A549 (cell line): ENCODE results near the gene MVB12B. TPM values are rescaled to one million over a fixed set of nuclear protein-coding genes. Genes with fewer than 3 reads are reported as not detected.
A peak's percentile ranks its signal among the peaks of the same experiment; 100 is the strongest.

Experiments used
- ATAC-seq, 2 experiments: fragments of 200-7000 bp in 1 of 2; fragments of >200 bp in 1 of 2; cut with Nextera tagmentation in 1 of 2; cut with Tn5 transposase in 1 of 2; 3 replicates each; pipeline versions ENCODE4 v1.8.0 to v1.9.1; 2018 to 2020; ENCODE audit warnings: mild to moderate bottlenecking in 1 of 2, moderate library complexity in 1 of 2
- CTCF ChIA-PET: fragments of 300-600 bp; sonication (Branson Sonifier 250); formaldehyde crosslinking; extraction: SDS; loops from one replicate; lab custom pipeline; 2021; ENCODE audit warnings: antibody characterized with exemption, inconsistent platforms; lab: Yijun Ruan, JAX
- POLR2A ChIA-PET: fragments of 350-600 bp; formaldehyde crosslinking; extraction: SDS; loops from one replicate; lab custom pipeline; 2021; ENCODE audit warnings: antibody characterized with exemption, inconsistent platforms; lab: Yijun Ruan, JAX
- DNase-seq, 2 experiments: peaks; one replicate each; pipeline versions ENCODE4 v3.0.0 to v3.0.0-alpha.2; 2011 to 2016; ENCODE audit warnings: low read depth in 1 of 2, low spot score in 1 of 2
- FAIRE-seq: peaks from 2 replicates; lab custom pipeline; 2011; peaks lifted over from hg19 to GRCh38; lab: Jason Lieb, UNC
- H3K27ac ChIP-seq, 2 experiments: fragments of >200 bp; sonication (Bioruptor Twin); formaldehyde crosslinking; 3 replicates each; pipeline ENCODE4 v1.5.1; 2016 to 2017
- H3K4me1 ChIP-seq: fragments of >200 bp; sonication (Bioruptor Twin); formaldehyde crosslinking; 3 replicates; pipeline ENCODE4 v1.6.1; 2016
- H3K4me2 ChIP-seq: fragments of >200 bp; sonication (Bioruptor Twin); formaldehyde crosslinking; 3 replicates; pipeline ENCODE4 v1.6.1; 2016
- H3K4me3 ChIP-seq: fragments of >200 bp; sonication (Bioruptor Twin); formaldehyde crosslinking; 3 replicates; pipeline ENCODE4 v1.5.1; 2016
- H3K9me3 ChIP-seq: fragments of >200 bp; sonication (Bioruptor Twin); formaldehyde crosslinking; 3 replicates; pipeline ENCODE4 v1.6.1; 2016
- ATOH8 ChIP-seq: fragments of 250-450 bp; sonication (Bioruptor Pico); IDR thresholded peaks from 2 replicates; pipeline ENCODE4 v1.5.0; 2020; ENCODE audit warnings: low read depth, mild to moderate bottlenecking, moderate library complexity
- CBX8 ChIP-seq: fragments of 200-600 bp; sonication (generic); IDR thresholded peaks from 2 replicates; pipeline ENCODE4 v1.6.1; 2016
- CHD2 ChIP-seq: fragments of 150-350 bp; IDR thresholded peaks from 2 replicates; pipeline ENCODE4 v1.6.1; 2014; ENCODE audit warnings: low read length; ENCODE audit not compliant: partially characterized antibody
- EP300 ChIP-seq, 2 experiments: fragments of >200 bp; sonication (Bioruptor Twin); formaldehyde crosslinking; IDR thresholded peaks; 2 replicates in 1 of 2; 3 replicates in 1 of 2; pipeline ENCODE4 v1.6.1; 2016 to 2017
- FOSB ChIP-seq: fragments of 250-450 bp; sonication (Bioruptor Pico); IDR thresholded peaks from 2 replicates; pipeline ENCODE4 v1.5.0; 2020; ENCODE audit warnings: mild to moderate bottlenecking, moderate library complexity
- GATA3 ChIP-seq: IDR thresholded peaks from 2 replicates; pipeline ENCODE4 v1.6.1; 2012; ENCODE audit warnings: borderline replicate concordance
- HEYL ChIP-seq: fragments of 250-450 bp; sonication (Bioruptor Pico); IDR thresholded peaks from 2 replicates; pipeline ENCODE4 v1.8.0; 2021; ENCODE audit warnings: mild to moderate bottlenecking, moderate library complexity
- HOXB13 ChIP-seq: fragments of 250-450 bp; sonication (Bioruptor Pico); IDR thresholded peaks from 2 replicates; pipeline ENCODE4 v1.5.0; 2020; ENCODE audit warnings: low read depth, mild to moderate bottlenecking, moderate library complexity
- MAFK ChIP-seq: fragments of 450-650 bp; IDR thresholded peaks from 2 replicates; pipeline ENCODE4 v1.6.1; 2014; ENCODE audit not compliant: partially characterized antibody
- MYC ChIP-seq: IDR thresholded peaks from 2 replicates; pipeline ENCODE4 v1.6.1; 2012; ENCODE audit warnings: mild to moderate bottlenecking, inconsistent platforms, low read length, improper control_type of control experiment, borderline replicate concordance
- NPAS2 ChIP-seq: fragments of 250-450 bp; sonication (Bioruptor Pico); IDR thresholded peaks from 2 replicates; pipeline ENCODE4 v1.8.0; 2022; ENCODE audit warnings: mild to moderate bottlenecking, moderate library complexity, borderline replicate concordance
- RFX5 ChIP-seq: fragments of 450-650 bp; IDR thresholded peaks from 2 replicates; pipeline ENCODE4 v1.7.1; 2014; ENCODE audit warnings: antibody characterized with exemption, mild to moderate bottlenecking, moderate library complexity
- RNF2 ChIP-seq: fragments of 200-600 bp; sonication (generic); IDR thresholded peaks from 2 replicates; pipeline ENCODE4 v1.6.1; 2016; ENCODE audit warnings: low read depth, mild to moderate bottlenecking, antibody characterized with exemption, moderate library complexity, borderline replicate concordance
- TFCP2L1 ChIP-seq: fragments of 250-450 bp; sonication (Bioruptor Pico); IDR thresholded peaks from 2 replicates; pipeline ENCODE4 v1.5.0; 2021; ENCODE audit warnings: mild to moderate bottlenecking
- ZC3H11A ChIP-seq: fragments of 450-650 bp; IDR thresholded peaks from 2 replicates; pipeline ENCODE4 v1.6.1; 2014; ENCODE audit warnings: antibody characterized with exemption, mild to moderate bottlenecking
- ZFP36 ChIP-seq: fragments of 450-650 bp; IDR thresholded peaks from 2 replicates; pipeline ENCODE4 v1.6.1; 2014; ENCODE audit warnings: borderline replicate concordance; ENCODE audit not compliant: partially characterized antibody
- ZNF302 ChIP-seq: fragments of 250-450 bp; sonication (Bioruptor Pico); IDR thresholded peaks from 2 replicates; pipeline ENCODE4 v1.9.0; 2021; ENCODE audit warnings: inconsistent platforms, mild to moderate bottlenecking, moderate library complexity
- ZSCAN20 ChIP-seq: fragments of 250-450 bp; sonication (Bioruptor Pico); IDR thresholded peaks from 2 replicates; pipeline ENCODE4 v1.8.0; 2022; ENCODE audit warnings: mild to moderate bottlenecking, moderate library complexity
- WGBS: methylation state at CpG from one replicate; pipeline ENCODE4 v1.1.6; 2017; ENCODE audit errors: missing lambda C conversion rate; 5-methylcytosine and 5-hydroxymethylcytosine counted together
- polyA plus RNA-seq, 4 experiments: library from polyadenylated mRNA; depleted of rRNA in 3 of 4; stranded (reverse); fragments of >200 nt; fragmentation: RNase III in 1 of 4; extraction: RNeasy Plus Mini Kit Qiagen cat#74134 plus additional on column Dnase treatment in 1 of 4; gene quantifications; 2 replicates in 3 of 4; 3 replicates in 1 of 4; pipeline ENCODE4 v1.2.3, GENCODE V29; 2011 to 2017
- TF ChIP-seq, protein P1 (sequence below): fragments of 450-650 bp; IDR thresholded peaks from 2 replicates; pipeline ENCODE4 v1.6.1; 2014; ENCODE audit warnings: antibody characterized with exemption
- TF ChIP-seq, protein P2 (sequence below): fragments of 200-600 bp; sonication (generic); IDR thresholded peaks from 2 replicates; pipeline ENCODE4 v1.6.1; 2016; ENCODE audit warnings: antibody characterized with exemption, mild to moderate bottlenecking, moderate library complexity

Gene MVB12B
- polyA plus RNA-seq, 2 of the 4 experiments (the other 2 are of a cell fraction), result 4.6 to 5.9 TPM

GRCh38 chr9:126378761-126379160, 52.1 kb downstream of the MVB12B start:
- Histone ChIP-seq H3K4me2 (no peak overlapping the region), H3K27ac (no peak overlapping the region), H3K4me1 (peaks cover 17% of the 10 kb centered on the region; the same call in 1 of the 3 replicates), H3K9me3 (no peaks in the 10 kb centered on the region), H3K4me3 (no peak overlapping the region)
- DNase-seq, result no peak
- ChIA-PET CTCF (interaction anchor here (0.6 to 3.8 kb wide), 5 partner anchors 11 to 120 kb away, joined by 3 to 20 read pairs (median 5); no protein-coding TSS in a partner anchor), POLR2A (no interaction called here)
- TF ChIP-seq CBX8, result no peak
- TF ChIP-seq ZSCAN20 (CRISPR knock-in tag), result no peak
- no peak for TF ChIP-seq ATOH8 (CRISPR knock-in tag)
- no peak for TF ChIP-seq GATA3
- no peak for TF ChIP-seq MYC
- no peak for TF ChIP-seq HEYL (CRISPR knock-in tag)
- TF ChIP-seq ZFP36, result no peak
- no peak for TF ChIP-seq ZNF302 (CRISPR knock-in tag)
- no peak for TF ChIP-seq FOSB (CRISPR knock-in tag)
- no peak for TF ChIP-seq CHD2
- WGBS, result 90% methylated on average over 7 of the region's 7 CpGs
- FAIRE-seq, result no peak
- ATAC-seq, result no peak

GRCh38 chr9:126379661-126380360, 53.2 kb downstream of the MVB12B start:
- no peak overlapping the region for H3K27ac ChIP-seq
- no peak for DNase-seq
- ChIA-PET CTCF (interaction anchor here (1.3 to 3.8 kb wide), 3 partner anchors 18 to 119 kb away, joined by 3 to 20 read pairs (median 6); no protein-coding TSS in a partner anchor), POLR2A (no interaction called here)
- 66% methylated on average over 9 of the region's 9 CpGs for WGBS
- no peak overlapping the region for H3K4me3 ChIP-seq
- H3K4me1 ChIP-seq, result peaks cover 12% of the 10 kb centered on the region; the same call in 1 of the 3 replicates
- H3K4me2 ChIP-seq, result no peak overlapping the region
- TF ChIP-seq ZNF302 (CRISPR knock-in tag) (no peak), ZC3H11A (no peak), TFCP2L1 (CRISPR knock-in tag) (no peak), NPAS2 (CRISPR knock-in tag) (no peak), CBX8 (no peak), HOXB13 (CRISPR knock-in tag) (no peak), RNF2 (no peak), MYC (no peak)
- peak in 1 of 2 experiments; percentile 63; a peak in 3 of 6 replicates for ATAC-seq
- no peaks in the 10 kb centered on the region for H3K9me3 ChIP-seq
- FAIRE-seq, result no peak

DNA sequence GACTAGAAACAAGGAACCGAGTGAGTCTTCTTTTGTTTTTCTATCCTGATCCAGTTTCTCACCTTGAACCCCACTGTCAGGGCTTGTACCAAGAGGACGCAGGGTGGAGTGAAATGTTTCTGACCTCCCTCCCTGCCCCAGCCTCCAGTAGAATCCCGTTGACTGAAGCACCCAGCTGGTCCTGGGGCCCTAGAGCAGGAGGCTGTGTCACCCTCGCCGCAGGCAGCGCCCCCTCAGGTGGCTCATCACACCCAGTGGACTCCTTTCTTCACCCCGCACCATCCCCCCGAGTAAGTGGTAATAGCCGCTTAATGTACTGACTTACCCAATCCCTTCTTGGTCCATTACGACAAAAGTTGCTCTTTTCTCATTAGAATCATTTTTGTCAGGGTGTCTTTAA, 53.8 kb downstream of the MVB12B start:
- no peak for FAIRE-seq
- H3K4me1 ChIP-seq, result 0 out of 3 replicates have a peak, but pooled peaks cover 6% of the 10 kb centered on the region
- no peak for DNase-seq
- no peak for ATAC-seq
- ChIA-PET CTCF (interaction anchor here (1.3 to 3.8 kb wide), 2 partner anchors 17 to 119 kb away, joined by 3 to 20 read pairs; no protein-coding TSS in a partner anchor), POLR2A (no interaction called here)
- H3K4me3 ChIP-seq, result no peak overlapping the region
- no peak for TF ChIP-seq RFX5
- TF ChIP-seq MAFK, result no peak
- TF ChIP-seq, protein P1, sequence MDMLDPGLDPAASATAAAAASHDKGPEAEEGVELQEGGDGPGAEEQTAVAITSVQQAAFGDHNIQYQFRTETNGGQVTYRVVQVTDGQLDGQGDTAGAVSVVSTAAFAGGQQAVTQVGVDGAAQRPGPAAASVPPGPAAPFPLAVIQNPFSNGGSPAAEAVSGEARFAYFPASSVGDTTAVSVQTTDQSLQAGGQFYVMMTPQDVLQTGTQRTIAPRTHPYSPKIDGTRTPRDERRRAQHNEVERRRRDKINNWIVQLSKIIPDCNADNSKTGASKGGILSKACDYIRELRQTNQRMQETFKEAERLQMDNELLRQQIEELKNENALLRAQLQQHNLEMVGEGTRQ, result no peak
- TF ChIP-seq ZC3H11A, result no peak
- no peak for TF ChIP-seq EP300 (IDR thresholded peaks at IDR 0.05)
- TF ChIP-seq, protein P2, sequence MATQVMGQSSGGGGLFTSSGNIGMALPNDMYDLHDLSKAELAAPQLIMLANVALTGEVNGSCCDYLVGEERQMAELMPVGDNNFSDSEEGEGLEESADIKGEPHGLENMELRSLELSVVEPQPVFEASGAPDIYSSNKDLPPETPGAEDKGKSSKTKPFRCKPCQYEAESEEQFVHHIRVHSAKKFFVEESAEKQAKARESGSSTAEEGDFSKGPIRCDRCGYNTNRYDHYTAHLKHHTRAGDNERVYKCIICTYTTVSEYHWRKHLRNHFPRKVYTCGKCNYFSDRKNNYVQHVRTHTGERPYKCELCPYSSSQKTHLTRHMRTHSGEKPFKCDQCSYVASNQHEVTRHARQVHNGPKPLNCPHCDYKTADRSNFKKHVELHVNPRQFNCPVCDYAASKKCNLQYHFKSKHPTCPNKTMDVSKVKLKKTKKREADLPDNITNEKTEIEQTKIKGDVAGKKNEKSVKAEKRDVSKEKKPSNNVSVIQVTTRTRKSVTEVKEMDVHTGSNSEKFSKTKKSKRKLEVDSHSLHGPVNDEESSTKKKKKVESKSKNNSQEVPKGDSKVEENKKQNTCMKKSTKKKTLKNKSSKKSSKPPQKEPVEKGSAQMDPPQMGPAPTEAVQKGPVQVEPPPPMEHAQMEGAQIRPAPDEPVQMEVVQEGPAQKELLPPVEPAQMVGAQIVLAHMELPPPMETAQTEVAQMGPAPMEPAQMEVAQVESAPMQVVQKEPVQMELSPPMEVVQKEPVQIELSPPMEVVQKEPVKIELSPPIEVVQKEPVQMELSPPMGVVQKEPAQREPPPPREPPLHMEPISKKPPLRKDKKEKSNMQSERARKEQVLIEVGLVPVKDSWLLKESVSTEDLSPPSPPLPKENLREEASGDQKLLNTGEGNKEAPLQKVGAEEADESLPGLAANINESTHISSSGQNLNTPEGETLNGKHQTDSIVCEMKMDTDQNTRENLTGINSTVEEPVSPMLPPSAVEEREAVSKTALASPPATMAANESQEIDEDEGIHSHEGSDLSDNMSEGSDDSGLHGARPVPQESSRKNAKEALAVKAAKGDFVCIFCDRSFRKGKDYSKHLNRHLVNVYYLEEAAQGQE, result no peak
- no peaks in the 10 kb centered on the region for H3K9me3 ChIP-seq
- 94% methylated on average over 10 of the region's 10 CpGs for WGBS
- no peak overlapping the region for H3K4me2 ChIP-seq
- no peak overlapping the region for H3K27ac ChIP-seq
